IMR-90 (cell line): ENCODE data around the gene SYMPK. TPM values are rescaled to one million over a fixed set of nuclear protein-coding genes. Genes with fewer than 3 reads are reported as not detected.

ENCODE experiments used
- ATAC-seq: fragments of 200-7000 bp; cut with Tn5 transposase; 2 replicates; pipeline ENCODE4 v1.9.1; 2020; ENCODE audit warnings: low read depth, mild to moderate bottlenecking, moderate library complexity
- BruUV-seq: library from RNA; stranded (reverse); fragments of 400-500 nt; replicated peaks from 2 replicates; lab custom pipeline; 2021; lab: Mats Ljungman, UMichigan
- CTCF ChIA-PET: fragments of 300-600 bp; formaldehyde crosslinking; extraction: SDS; loops from one replicate; lab custom pipeline; 2021; ENCODE audit warnings: antibody characterized with exemption; lab: Yijun Ruan, JAX
- POLR2A ChIA-PET: fragments of 300-600 bp; sonication (Branson Sonifier 250); formaldehyde crosslinking; loops from one replicate; lab custom pipeline; 2022; ENCODE audit warnings: antibody characterized with exemption; ENCODE audit not compliant: unreplicated experiment; lab: Charles Lee
- DNase-seq: peaks from one replicate; pipeline ENCODE4 v3.0.0; 2013
- H2AFZ ChIP-seq: replicated peaks from 2 replicates; pipeline ENCODE3; 2013; ENCODE audit warnings: low read length, mild to moderate bottlenecking; ENCODE audit not compliant: poor library complexity
- H2AK5ac ChIP-seq: 2 replicates; pipeline ENCODE4 v1.6.1; 2013; ENCODE audit warnings: low read depth, low read length, inconsistent platforms
- H2AK9ac ChIP-seq: replicated peaks from 2 replicates; pipeline ENCODE3; 2013; ENCODE audit warnings: mild to moderate bottlenecking, low read depth, low read length, moderate library complexity; ENCODE audit not compliant: poor library complexity
- H2BK120ac ChIP-seq: 2 replicates; pipeline ENCODE4 v1.6.1; 2013; ENCODE audit warnings: low read depth, low read length, inconsistent platforms
- H2BK15ac ChIP-seq: 3 replicates; pipeline ENCODE4 v1.6.1; 2013; ENCODE audit warnings: low read depth, low read length, inconsistent platforms
- H2BK20ac ChIP-seq: 2 replicates; pipeline ENCODE4 v1.6.1; 2013; ENCODE audit warnings: low read depth, mild to moderate bottlenecking, inconsistent platforms, low read length, moderate library complexity
- H2BK5ac ChIP-seq: 2 replicates; pipeline ENCODE4 v1.6.1; 2013; ENCODE audit warnings: mild to moderate bottlenecking, low read depth, low read length, inconsistent platforms; ENCODE audit not compliant: poor library complexity, severe bottlenecking
- H3K14ac ChIP-seq: replicated peaks from 2 replicates; pipeline ENCODE4 v1.6.1; 2013; ENCODE audit warnings: low read depth, low read length, inconsistent platforms
- H3K18ac ChIP-seq: 2 replicates; pipeline ENCODE4 v1.6.1; 2013; ENCODE audit warnings: low read depth, low read length, control low read depth
- H3K23ac ChIP-seq: 2 replicates; pipeline ENCODE4 v1.6.1; 2013; ENCODE audit warnings: low read depth, low read length, inconsistent platforms
- H3K27ac ChIP-seq: 2 replicates; pipeline ENCODE4 v1.5.1; 2013; ENCODE audit warnings: mild to moderate bottlenecking, control low read depth, low read length; ENCODE audit not compliant: insufficient read depth
- H3K27me3 ChIP-seq: 2 replicates; pipeline ENCODE4 v1.6.1; 2013; ENCODE audit warnings: low read length; ENCODE audit not compliant: control insufficient read depth, insufficient read depth
- H3K36me3 ChIP-seq: 2 replicates; pipeline ENCODE4 v1.6.1; 2013; ENCODE audit warnings: low read length, mixed read lengths; ENCODE audit not compliant: control insufficient read depth, insufficient read depth
- H3K4ac ChIP-seq: 2 replicates; pipeline ENCODE4 v1.6.1; 2013; ENCODE audit warnings: low read depth, low read length, inconsistent platforms
- H3K4me1 ChIP-seq: 2 replicates; pipeline ENCODE4 v1.6.1; 2013; ENCODE audit warnings: low read length, mixed read lengths; ENCODE audit not compliant: control insufficient read depth, insufficient read depth
- H3K4me2 ChIP-seq: 2 replicates; pipeline ENCODE4 v1.6.1; 2013; ENCODE audit warnings: low read depth, mild to moderate bottlenecking, control low read depth, low read length, moderate library complexity
- H3K4me3 ChIP-seq: 2 replicates; pipeline ENCODE4 v1.5.1; 2013; ENCODE audit warnings: low read depth, mild to moderate bottlenecking, control low read depth, low read length, moderate library complexity; ENCODE audit not compliant: insufficient read depth
- H3K56ac ChIP-seq: 2 replicates; pipeline ENCODE4 v1.6.1; 2013; ENCODE audit warnings: low read length, inconsistent platforms; ENCODE audit not compliant: insufficient read depth; ENCODE audit errors: extremely low read depth
- H3K79me1 ChIP-seq, 2 experiments: 2 replicates each; pipeline ENCODE4 v1.6.1; 2013; ENCODE audit warnings: low read length in 2 of 2, inconsistent platforms in 1 of 2, low read depth in 1 of 2
- H3K9ac ChIP-seq: 2 replicates; pipeline ENCODE4 v1.6.1; 2013; ENCODE audit warnings: low read depth, low read length, control low read depth
- H3K9me1 ChIP-seq: 2 replicates; pipeline ENCODE4 v1.6.1; 2013; ENCODE audit warnings: low read length, inconsistent platforms; ENCODE audit not compliant: insufficient read depth
- H3K9me3 ChIP-seq: 2 replicates; pipeline ENCODE4 v1.6.1; 2013; ENCODE audit warnings: low read length; ENCODE audit not compliant: control insufficient read depth, insufficient read depth
- H4K20me1 ChIP-seq: 2 replicates; pipeline ENCODE4 v1.6.1; 2013; ENCODE audit warnings: low read length, inconsistent platforms; ENCODE audit not compliant: insufficient read depth
- H4K5ac ChIP-seq: 2 replicates; pipeline ENCODE4 v1.6.1; 2013; ENCODE audit warnings: mild to moderate bottlenecking, low read depth, low read length, control low read depth
- H4K8ac ChIP-seq, 2 experiments: 2 replicates each; pipeline ENCODE4 v1.6.1; 2013; ENCODE audit warnings: low read depth in 2 of 2, low read length in 2 of 2, control low read depth in 1 of 2, inconsistent platforms in 1 of 2
- H4K91ac ChIP-seq: 2 replicates; pipeline ENCODE4 v1.6.1; 2013; ENCODE audit warnings: low read depth, low read length, inconsistent platforms; ENCODE audit not compliant: insufficient read depth
- CHD1 ChIP-seq: IDR thresholded peaks from 2 replicates; pipeline ENCODE4 v1.6.1; 2012; ENCODE audit warnings: low read depth, low read length, improper control_type of control experiment
- MAFK ChIP-seq: IDR thresholded peaks from 2 replicates; pipeline ENCODE4 v1.6.1; 2012; ENCODE audit warnings: low read depth, low read length, improper control_type of control experiment
- MXI1 ChIP-seq: IDR thresholded peaks from 2 replicates; pipeline ENCODE4 v1.6.1; 2012; ENCODE audit warnings: low read depth, mild to moderate bottlenecking, low read length, moderate library complexity, borderline replicate concordance
- RAD21 ChIP-seq: IDR thresholded peaks from 2 replicates; pipeline ENCODE4 v1.6.1; 2012; ENCODE audit warnings: low read length, improper control_type of control experiment
- RCOR1 ChIP-seq: IDR thresholded peaks from 2 replicates; pipeline ENCODE4 v1.6.1; 2012; ENCODE audit warnings: mild to moderate bottlenecking, low read length, improper control_type of control experiment; ENCODE audit not compliant: insufficient replicate concordance
- RFX5 ChIP-seq: IDR thresholded peaks from 2 replicates; pipeline ENCODE4 v1.8.0; 2012; ENCODE audit warnings: low read depth, mild to moderate bottlenecking, low read length, moderate library complexity
- SMC3 ChIP-seq: fragments of 150-350 bp; IDR thresholded peaks from 2 replicates; pipeline ENCODE4 v1.6.1; 2016; ENCODE audit warnings: low read depth, mild to moderate bottlenecking, antibody characterized with exemption, low read length, moderate library complexity
- USF2 ChIP-seq: fragments of 150-350 bp; IDR thresholded peaks from 2 replicates; pipeline ENCODE4 v1.6.1; 2017; ENCODE audit warnings: mild to moderate bottlenecking, antibody characterized with exemption, low read length, low read depth
- whole genome bisulfite sequencing, 2 experiments: methylation state at CpG; one replicate each; pipeline versions ENCODE4 v1.1.5 to v1.1.7; 2013; ENCODE audit warnings: missing lambda C conversion rate in 2 of 2; ENCODE audit not compliant: insufficient read length in 1 of 2; ENCODE audit errors: extremely low coverage in 2 of 2; 5-methylcytosine and 5-hydroxymethylcytosine counted together
- dilution Hi-C: fragments of 300-500 bp; cut with HindIII; formaldehyde crosslinking; loops from one replicate; pipeline ENCODE4 v1.14.3; 2018; ENCODE audit warnings: low sequenced_read_pairs; ENCODE audit not compliant: unreplicated experiment
- in situ Hi-C: fragments of 300-500 bp; cut with MboI; formaldehyde crosslinking; loops from 3 replicates; pipeline ENCODE4 v1.14.3; 2019; ENCODE audit warnings: low sequenced_read_pairs, inconsistent platforms, mixed read lengths
- intact Hi-C: fragments of 100-400 bp; cut with micrococcal nuclease; formaldehyde crosslinking; loops from 2 replicates; pipeline ENCODE4 v1.10.0; 2022
- polyA plus RNA-seq, 3 experiments: library from polyadenylated mRNA; depleted of rRNA; stranded (reverse); fragments of >200 nt; gene quantifications; 2 replicates each; pipeline ENCODE4 v1.2.3, GENCODE V29; 2012; ENCODE audit warnings: low replicate concordance in 1 of 3
- total RNA-seq: library from RNA; depleted of rRNA; stranded (reverse); fragments of >200 nt; gene quantifications from 2 replicates; pipeline ENCODE4 v1.2.3, GENCODE V29; 2012

SYMPK gene
- total and polyA plus RNA-seq, 2 of the 4 experiments (the other 2 are of a cell fraction) = 35.3 to 71.5 TPM

GRCh38 chr19:45766296-45766868 is 96.6 kb downstream of the SYMPK start:
- ChIA-PET CTCF (no interaction called here), POLR2A (no interaction called here)
- H3K4ac ChIP-seq = peak overlapping the region; percentile 85
- H4K5ac ChIP-seq = no peak overlapping the region; the same call in 1 of the 2 replicates
- H3K27me3 ChIP-seq = no peaks in the 10 kb centered on the region
- DNase-seq (no peak), ATAC-seq (no peak)
- peak overlapping the region; percentile 78 for H3K27ac ChIP-seq
- dilution Hi-C loops (no loop called here), in situ Hi-C loops (no loop called here), intact Hi-C loops (loop anchor here (2.0 kb wide), 1 partner anchor 36 kb away; the partner anchor contains the start of gene FBXO46)
- H3K56ac ChIP-seq = 0 out of 2 replicates have a peak overlapping the region, but pooled peaks have one; percentile 66
- peaks cover 0 to 20% of the 10 kb centered on the region in 2 experiments; a peak in 1 of 4 replicates for H3K79me1 ChIP-seq
- peaks cover 22% of the 10 kb centered on the region for H3K4me1 ChIP-seq
- peaks cover 12% of the 10 kb centered on the region for H4K20me1 ChIP-seq
- H3K4me3 ChIP-seq = peak overlapping the region; percentile 62
- 0 out of 2 replicates have a peak overlapping the region, but pooled peaks have one; percentile 88 for H3K14ac ChIP-seq
- H2AK5ac ChIP-seq = peak overlapping the region; percentile 81; the same call in 1 of the 2 replicates
- peak overlapping the region; percentile 15 to 86; a peak in 2 of 4 replicates for H4K8ac ChIP-seq
- WGBS, 2 experiments = 62% methylated on average over 8 of the region's 17 CpGs; no CpG with 5 or more reads in 1 of the 2 experiments
- H2BK20ac ChIP-seq = no peak overlapping the region
- no peak overlapping the region; the same call in 1 of the 2 replicates for H3K18ac ChIP-seq
- no peak overlapping the region for H2BK120ac ChIP-seq
- no TSS peak for BruUV-seq
- H3K9ac ChIP-seq = peak overlapping the region; percentile 62
- H4K91ac ChIP-seq = no peak overlapping the region
- H3K9me1 ChIP-seq = no peaks in the 10 kb centered on the region; the same call in 1 of the 2 replicates
- peak overlapping the region; percentile 98 for H2AK9ac ChIP-seq
- H3K23ac ChIP-seq = 0 out of 2 replicates have a peak overlapping the region, but pooled peaks have one; percentile 28
- peak overlapping the region; percentile 88 for H2AFZ ChIP-seq
- peak overlapping the region; percentile 86 for H3K4me2 ChIP-seq
- peak overlapping the region; percentile 83 for H2BK5ac ChIP-seq
- no peak overlapping the region for H2BK15ac ChIP-seq
- no peaks in the 10 kb centered on the region for H3K9me3 ChIP-seq
- peaks cover 3% of the 10 kb centered on the region; the same call in 1 of the 2 replicates for H3K36me3 ChIP-seq
- no peak for TF ChIP-seq RFX5
- no peak for TF ChIP-seq RCOR1
- TF ChIP-seq MXI1 = no peak
- TF ChIP-seq SMC3 = no peak
- TF ChIP-seq USF2 = no peak
- TF ChIP-seq CHD1 = no peak
- no peak for TF ChIP-seq MAFK
- no peak for TF ChIP-seq RAD21
